Mesendoderm (in vitro differentiated cells): Measurements from ENCODE around the gene CMTM2.

Experiments
- DNase-seq: peaks from one replicate; pipeline ENCODE4 v3.0.0; 2013
- H2AK5ac ChIP-seq: 2 replicates; pipeline ENCODE4 v1.6.1; 2013; ENCODE audit warnings: low read length, inconsistent platforms
- H2BK120ac ChIP-seq: 2 replicates; pipeline ENCODE4 v1.6.1; 2013; ENCODE audit warnings: low read depth, mild to moderate bottlenecking, low read length, moderate library complexity, mixed read lengths
- H2BK15ac ChIP-seq: replicated peaks from 2 replicates; pipeline ENCODE4 v1.6.1; 2013; ENCODE audit warnings: low read depth, mild to moderate bottlenecking, moderate library complexity
- H2BK5ac ChIP-seq: 2 replicates; pipeline ENCODE4 v1.6.1; 2013; ENCODE audit warnings: low read length, inconsistent platforms
- H3K18ac ChIP-seq: 2 replicates; pipeline ENCODE4 v1.6.1; 2013; ENCODE audit warnings: mild to moderate bottlenecking, low read length, mixed read lengths
- H3K23ac ChIP-seq: one replicate; pipeline ENCODE4 v1.6.1; 2013; ENCODE audit warnings: low read length
- H3K27ac ChIP-seq: 2 replicates; pipeline ENCODE4 v1.5.1; 2013; ENCODE audit warnings: low read depth, mild to moderate bottlenecking, inconsistent platforms, low read length, moderate library complexity
- H3K27me3 ChIP-seq: 2 replicates; pipeline ENCODE4 v1.6.1; 2013; ENCODE audit warnings: low read length, control low read depth, mild to moderate bottlenecking, inconsistent platforms; ENCODE audit not compliant: insufficient read depth, poor library complexity
- H3K36me3 ChIP-seq: 2 replicates; pipeline ENCODE4 v1.6.1; 2013; ENCODE audit warnings: low read length, inconsistent platforms; ENCODE audit not compliant: control insufficient read depth, insufficient read depth
- H3K4ac ChIP-seq: one replicate; pipeline ENCODE4 v1.6.1; 2013; ENCODE audit warnings: low read depth, mild to moderate bottlenecking, low read length, moderate library complexity
- H3K4me1 ChIP-seq: 2 replicates; pipeline ENCODE4 v1.6.1; 2013; ENCODE audit warnings: low read depth, low read length, inconsistent platforms; ENCODE audit not compliant: control insufficient read depth
- H3K4me2 ChIP-seq: 2 replicates; pipeline ENCODE4 v1.6.1; 2013; ENCODE audit warnings: low read length
- H3K4me3 ChIP-seq: 2 replicates; pipeline ENCODE4 v1.5.1; 2013; ENCODE audit warnings: mild to moderate bottlenecking, low read length
- H3K56ac ChIP-seq: one replicate; pipeline ENCODE4 v1.6.1; 2013; ENCODE audit warnings: low read length
- H3K79me1 ChIP-seq: 2 replicates; pipeline ENCODE4 v1.6.1; 2013; ENCODE audit warnings: low read length, inconsistent platforms
- H3K79me2 ChIP-seq: 2 replicates; pipeline ENCODE4 v1.6.1; 2013; ENCODE audit warnings: mild to moderate bottlenecking, low read length; ENCODE audit not compliant: control insufficient read depth, insufficient read depth
- H3K9ac ChIP-seq: 2 replicates; pipeline ENCODE4 v1.6.1; 2013; ENCODE audit warnings: low read length, inconsistent platforms
- H4K5ac ChIP-seq: one replicate; pipeline ENCODE4 v1.6.1; 2013; ENCODE audit warnings: low read length
- H4K8ac ChIP-seq: one replicate; pipeline ENCODE4 v1.6.1; 2013; ENCODE audit warnings: low read depth, mild to moderate bottlenecking, control low read depth, low read length, moderate library complexity
- WGBS: extraction: QIAGEN DNeasy Blood & Tissue Kit; methylation state at CpG from one replicate; pipeline ENCODE4 v1.1.7; 2013; ENCODE audit warnings: low lambda C conversion rate, missing lambda C conversion rate; ENCODE audit not compliant: insufficient coverage; ENCODE audit errors: extremely low coverage; 5-methylcytosine and 5-hydroxymethylcytosine counted together

The CMTM2 gene

DNA sequence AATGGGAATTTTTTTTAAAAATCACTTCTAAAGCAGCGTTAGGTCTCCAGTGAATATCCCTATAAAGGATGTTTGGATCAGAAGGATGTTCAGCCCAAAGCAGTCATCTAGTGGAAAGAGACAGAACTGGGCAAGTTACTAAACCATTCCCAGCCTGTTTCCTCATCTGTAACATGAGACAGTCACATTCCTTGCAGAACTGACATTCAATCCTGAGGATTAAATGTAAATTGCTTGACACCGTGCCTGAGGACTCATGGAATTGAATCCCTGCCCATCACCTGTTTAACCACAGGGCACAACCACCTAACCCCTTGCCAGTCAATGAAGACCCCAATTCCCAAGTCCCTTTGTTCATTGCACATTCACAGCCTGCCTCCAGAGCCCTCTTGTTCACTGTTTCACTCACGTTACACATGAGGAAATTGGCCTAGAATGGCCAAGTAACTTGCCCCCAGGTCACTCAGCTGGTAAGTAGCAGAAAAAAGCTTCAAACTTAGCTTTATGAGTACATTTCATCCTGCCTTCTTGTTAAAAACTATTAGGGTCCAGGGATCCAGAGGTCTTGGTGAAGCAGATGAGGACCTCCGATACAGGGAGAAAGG, 1.4 kb downstream of the CMTM2 start:
- no peak overlapping the region for H3K56ac ChIP-seq
- no peaks in the 10 kb centered on the region for H3K79me2 ChIP-seq
- H2BK15ac ChIP-seq: no peak overlapping the region
- H2AK5ac ChIP-seq: no peak overlapping the region
- H3K79me1 ChIP-seq: no peaks in the 10 kb centered on the region
- DNase-seq: peak; percentile 83
- no peak overlapping the region for H2BK5ac ChIP-seq
- H3K27ac ChIP-seq: no peak overlapping the region
- no peak overlapping the region for H3K4ac ChIP-seq
- H4K5ac ChIP-seq: no peak overlapping the region
- H2BK120ac ChIP-seq: no peak overlapping the region
- H3K4me1 ChIP-seq: no peaks in the 10 kb centered on the region
- H3K9ac ChIP-seq: no peak overlapping the region
- no peak overlapping the region for H3K18ac ChIP-seq
- no peak overlapping the region for H3K23ac ChIP-seq
- no peaks in the 10 kb centered on the region for H3K36me3 ChIP-seq
- H3K4me3 ChIP-seq: no peak overlapping the region
- H3K27me3 ChIP-seq: peaks cover 3% of the 10 kb centered on the region
- H4K8ac ChIP-seq: no peak overlapping the region
- WGBS: no CpG with 5 or more reads among the region's 4 CpGs
- H3K4me2 ChIP-seq: no peak overlapping the region

DNA sequence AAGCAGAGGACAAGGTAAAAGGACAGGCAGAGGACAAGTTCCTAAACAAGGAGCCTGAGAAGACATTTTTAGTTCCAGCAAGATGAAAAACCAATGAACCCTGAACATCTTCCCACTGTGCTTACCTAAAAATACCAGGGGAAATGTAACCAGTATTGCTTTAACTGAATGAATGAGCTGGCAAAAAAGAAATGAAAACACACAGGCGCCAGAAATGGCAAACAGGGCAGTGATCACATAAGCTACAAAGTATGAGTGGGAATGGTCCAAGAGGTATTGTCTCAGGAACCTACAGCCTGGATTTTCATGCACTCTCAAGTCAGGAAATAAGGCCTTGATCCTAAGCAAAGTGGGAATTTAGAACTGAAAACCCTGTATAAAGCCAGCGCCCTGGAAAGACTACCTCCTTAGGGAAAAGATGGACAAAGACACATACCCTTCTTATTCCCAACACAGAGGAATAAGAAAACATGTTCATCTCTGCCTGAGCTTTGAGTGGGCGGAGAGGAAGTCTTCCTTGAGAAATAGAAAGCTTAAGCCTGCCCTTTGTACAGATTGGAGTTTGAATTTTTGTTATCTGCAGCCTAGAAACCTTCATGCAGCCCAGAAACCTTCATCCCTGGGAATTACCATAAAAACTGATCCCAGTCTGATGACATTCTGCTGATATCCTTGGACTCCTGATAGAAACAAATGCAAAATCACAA, 2.1 kb downstream of the CMTM2 start:
- no peak overlapping the region for H3K4me3 ChIP-seq
- H4K5ac ChIP-seq: no peak overlapping the region
- no peak overlapping the region for H3K4me2 ChIP-seq
- no peak overlapping the region for H3K9ac ChIP-seq
- H2BK15ac ChIP-seq: no peak overlapping the region
- no peak overlapping the region for H3K56ac ChIP-seq
- no peaks in the 10 kb centered on the region for H3K4me1 ChIP-seq
- H2BK5ac ChIP-seq: no peak overlapping the region
- H3K79me2 ChIP-seq: no peaks in the 10 kb centered on the region
- no peak overlapping the region for H4K8ac ChIP-seq
- no peak overlapping the region for H3K23ac ChIP-seq
- WGBS: no CpG with 5 or more reads among the region's 3 CpGs
- H3K27me3 ChIP-seq: peaks cover 3% of the 10 kb centered on the region
- no peak for DNase-seq
- no peaks in the 10 kb centered on the region for H3K79me1 ChIP-seq
- H3K18ac ChIP-seq: no peak overlapping the region
- no peaks in the 10 kb centered on the region for H3K36me3 ChIP-seq
- H2BK120ac ChIP-seq: no peak overlapping the region
- H2AK5ac ChIP-seq: no peak overlapping the region
- H3K4ac ChIP-seq: no peak overlapping the region
- no peak overlapping the region for H3K27ac ChIP-seq

DNA sequence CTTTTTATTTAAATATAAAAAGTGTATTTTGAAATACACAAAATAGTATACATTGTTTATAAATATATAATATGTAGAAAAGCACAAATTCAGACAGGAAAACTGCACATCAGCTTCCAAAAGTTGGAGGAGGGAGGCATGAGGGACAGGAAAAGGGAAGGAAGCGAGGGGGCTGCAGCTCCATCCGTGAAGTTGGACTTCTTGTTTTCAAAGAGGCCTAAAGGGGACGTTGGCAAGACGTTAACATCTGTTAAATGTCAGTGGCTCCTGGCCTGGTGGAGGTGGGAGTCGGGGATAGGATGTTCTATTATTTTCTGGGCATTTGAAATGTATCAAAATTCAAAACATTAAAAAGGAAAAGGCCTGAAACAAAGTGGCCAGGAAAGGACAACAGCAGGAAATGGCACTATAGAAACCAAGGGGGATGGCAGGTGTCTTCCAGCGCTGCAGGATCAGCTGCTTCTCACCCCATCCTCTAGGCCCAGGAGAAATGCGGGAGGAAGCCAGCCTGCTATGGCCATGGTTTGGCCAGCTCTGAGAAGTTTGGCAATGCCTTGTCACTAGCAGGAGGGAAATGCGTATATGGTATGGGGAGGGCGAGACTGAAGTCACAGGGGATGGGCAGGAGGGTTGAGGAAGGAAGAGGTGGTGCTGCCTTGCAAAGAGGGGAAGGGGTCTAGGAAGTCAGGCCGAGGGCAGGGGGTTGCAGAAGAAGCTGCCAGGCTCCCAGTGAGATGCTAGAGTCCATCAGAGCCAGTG, 6.4 kb downstream of the CMTM2 start:
- Histone ChIP-seq H3K27ac (no peak overlapping the region), H2BK120ac (no peak overlapping the region), H2BK15ac (no peak overlapping the region), H3K79me1 (no peaks in the 10 kb centered on the region), H4K8ac (no peak overlapping the region), H3K4ac (no peak overlapping the region), H3K9ac (no peak overlapping the region), H3K18ac (no peak overlapping the region), H3K4me3 (no peak overlapping the region), H3K36me3 (no peaks in the 10 kb centered on the region), H3K4me1 (no peaks in the 10 kb centered on the region), H4K5ac (no peak overlapping the region), H3K23ac (no peak overlapping the region), H2AK5ac (no peak overlapping the region), H3K27me3 (no peaks in the 10 kb centered on the region), H3K56ac (no peak overlapping the region), H2BK5ac (no peak overlapping the region), H3K79me2 (no peaks in the 10 kb centered on the region), H3K4me2 (no peak overlapping the region)
- WGBS: no CpG with 5 or more reads among the region's 10 CpGs
- no peak for DNase-seq

DNA sequence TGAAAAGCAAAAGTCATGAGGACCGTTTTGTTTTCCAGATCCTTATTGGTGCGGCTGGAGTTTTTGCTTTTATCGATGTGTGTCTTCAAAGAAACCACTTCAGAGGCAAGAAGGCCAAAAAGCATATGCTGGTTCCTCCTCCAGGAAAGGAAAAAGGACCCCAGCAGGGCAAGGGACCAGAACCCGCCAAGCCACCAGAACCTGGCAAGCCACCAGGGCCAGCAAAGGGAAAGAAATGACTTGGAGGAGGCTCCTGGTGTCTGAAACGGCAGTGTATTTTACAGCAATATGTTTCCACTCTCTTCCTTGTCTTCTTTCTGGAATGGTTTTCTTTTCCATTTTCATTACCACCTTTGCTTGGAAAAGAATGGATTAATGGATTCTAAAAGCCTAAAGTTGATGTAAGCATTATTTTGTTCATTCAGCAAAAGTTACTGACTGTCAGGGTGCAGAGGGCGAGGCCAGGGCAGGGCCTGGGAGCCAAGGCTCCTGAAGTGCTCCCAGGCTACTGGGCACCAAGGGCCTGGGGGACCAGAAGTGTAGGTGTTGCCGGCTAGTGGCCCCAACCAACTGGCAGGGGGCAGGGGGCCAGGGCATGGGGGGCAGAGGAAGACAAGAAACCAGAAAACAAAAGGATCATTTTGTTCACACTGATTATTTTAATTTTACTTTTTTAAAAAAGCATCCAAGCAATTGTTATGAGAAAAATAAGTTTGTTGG, 8.8 kb downstream of the CMTM2 start:
- Histone ChIP-seq H4K5ac (no peak overlapping the region), H2BK15ac (no peak overlapping the region), H3K18ac (no peak overlapping the region), H2AK5ac (no peak overlapping the region), H3K27me3 (no peaks in the 10 kb centered on the region), H3K4me1 (no peaks in the 10 kb centered on the region), H3K79me1 (no peaks in the 10 kb centered on the region), H3K79me2 (no peaks in the 10 kb centered on the region), H2BK5ac (no peak overlapping the region), H3K23ac (no peak overlapping the region), H3K36me3 (no peaks in the 10 kb centered on the region), H3K56ac (no peak overlapping the region), H3K4me3 (no peak overlapping the region), H2BK120ac (no peak overlapping the region), H3K4me2 (no peak overlapping the region), H4K8ac (no peak overlapping the region), H3K4ac (no peak overlapping the region), H3K27ac (no peak overlapping the region), H3K9ac (no peak overlapping the region)
- WGBS: no CpG with 5 or more reads among the region's 7 CpGs
- DNase-seq: no peak

DNA sequence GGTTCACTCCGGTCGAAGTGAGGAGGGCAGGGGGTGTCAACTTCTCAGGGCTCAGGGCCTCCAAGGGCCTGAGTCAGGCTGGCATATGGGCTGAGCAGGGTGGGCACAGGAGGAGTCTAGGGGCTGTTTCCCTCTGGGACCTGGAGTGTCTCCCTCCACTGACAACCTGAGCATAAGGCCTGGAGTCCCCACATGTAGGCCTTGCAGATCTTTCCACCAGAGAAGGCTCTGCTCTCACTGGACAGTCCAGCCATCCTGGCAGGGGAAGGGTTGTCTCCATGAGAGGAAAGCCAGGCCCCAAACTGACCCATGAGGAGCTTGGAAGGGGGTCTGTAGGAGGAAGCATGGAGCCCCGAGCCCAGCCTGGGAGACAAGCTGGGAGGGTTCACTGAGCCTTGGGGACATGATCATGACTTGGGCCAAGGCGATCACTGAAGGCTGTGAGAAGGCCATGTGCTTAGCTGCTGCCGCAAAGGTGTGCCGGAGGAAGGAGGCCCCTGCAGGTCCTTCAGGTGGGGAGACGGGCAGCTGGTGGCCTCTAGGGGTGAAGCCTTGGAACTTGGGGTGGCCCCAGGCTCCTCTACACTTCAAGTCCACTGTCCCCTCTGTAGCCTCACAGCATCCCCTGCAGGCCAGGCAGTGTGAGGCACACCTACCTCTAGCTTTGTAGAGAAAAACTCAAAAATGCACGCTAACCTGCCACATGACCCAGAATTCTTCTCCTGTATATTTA, 9.9 kb downstream of the CMTM2 start:
- Histone ChIP-seq H4K8ac (no peak overlapping the region), H2BK120ac (no peak overlapping the region), H3K23ac (no peak overlapping the region), H3K56ac (no peak overlapping the region), H3K9ac (no peak overlapping the region), H3K4me2 (no peak overlapping the region), H2BK15ac (no peak overlapping the region), H3K79me2 (no peaks in the 10 kb centered on the region), H3K79me1 (no peaks in the 10 kb centered on the region), H3K4me1 (no peaks in the 10 kb centered on the region), H3K18ac (no peak overlapping the region), H3K27me3 (no peaks in the 10 kb centered on the region), H2BK5ac (no peak overlapping the region), H2AK5ac (no peak overlapping the region), H3K36me3 (no peaks in the 10 kb centered on the region), H4K5ac (no peak overlapping the region), H3K4ac (no peak overlapping the region), H3K27ac (no peak overlapping the region), H3K4me3 (no peak overlapping the region)
- no CpG with 5 or more reads among the region's 8 CpGs for WGBS
- DNase-seq: peak; percentile 66
